Natural killer cell treated with Interleukin-12 subunit alpha and Interleukin-12 subunit beta and Interleukin-15 and Interleukin-18, amount 100 ng/mL, for 72 hours (primary cell): ENCODE data around the gene ENTPD1. TPM values are rescaled to one million over a fixed set of nuclear protein-coding genes. Genes with fewer than 3 reads are reported as not detected.

ENCODE experiments used
- ATAC-seq, 2 donors: fragments of 150-1000 bp; cut with Tn5 transposase in 1 of 2; sonication (Bioruptor Pico), chemical (Tn5 transposase) in 1 of 2; 2 replicates each; pipeline ENCODE4 v1.10.0; 2021
- DNase-seq: peaks from one replicate; pipeline ENCODE4 v3.0.0; 2022; ENCODE audit warnings: low spot score
- H3K27ac Mint-ChIP-seq, 2 donors: 1 replicate in 1 of 2; 2 replicates in 1 of 2; pipeline ENCODE4 v1.8.0; 2022; ENCODE audit warnings: mixed read lengths in 2 of 2, mild to moderate bottlenecking in 1 of 2, moderate library complexity in 1 of 2
- H3K27me3 Mint-ChIP-seq, 2 donors: 1 replicate in 1 of 2; 2 replicates in 1 of 2; pipeline ENCODE4 v1.8.0; 2022; ENCODE audit warnings: mixed read lengths in 2 of 2
- H3K36me3 Mint-ChIP-seq: one replicate; pipeline ENCODE4 v1.8.0; 2022; ENCODE audit warnings: mixed read lengths
- H3K4me1 Mint-ChIP-seq, 2 donors: 1 replicate in 1 of 2; 2 replicates in 1 of 2; pipeline ENCODE4 v1.8.0; 2022; ENCODE audit warnings: low read depth in 2 of 2, mixed read lengths in 2 of 2, mild to moderate bottlenecking in 1 of 2
- H3K4me3 Mint-ChIP-seq: one replicate; pipeline ENCODE4 v1.8.0; 2022; ENCODE audit warnings: mixed read lengths
- H3K9me3 Mint-ChIP-seq: 2 replicates; pipeline ENCODE4 v1.8.0; 2022; ENCODE audit warnings: mixed read lengths
- total RNA-seq, 2 donors: library from RNA; stranded (reverse); gene quantifications; one replicate each; pipeline ENCODE4 v1.2.3, GENCODE V29; 2022

The ENTPD1 gene
- total RNA-seq, 2 donors from 2014 or later, result 56.4 to 111 TPM

DNA sequence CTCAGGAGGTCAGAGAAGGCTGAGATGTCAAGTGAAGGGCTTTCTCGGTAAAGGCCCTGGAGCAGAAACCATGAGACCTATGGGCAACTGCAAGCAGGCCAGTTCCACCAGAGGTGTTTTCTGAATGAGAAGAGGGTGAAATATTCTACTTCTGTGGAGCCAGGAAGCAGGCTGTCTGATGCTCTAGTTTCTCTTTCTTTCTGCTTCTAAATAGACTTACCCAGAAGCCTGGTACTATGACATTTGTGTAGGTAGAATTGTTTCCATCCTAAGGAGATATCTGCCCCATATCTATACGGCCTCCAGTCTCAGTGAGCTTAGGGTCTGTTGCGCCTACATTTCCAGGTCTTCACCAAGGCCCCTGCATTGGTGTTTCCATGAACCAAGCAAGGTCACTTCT lies 78.4 kb downstream of the ENTPD1 start:
- peaks cover 74 to 87% of the 10 kb centered on the region in 2 donors for H3K4me1 Mint-ChIP-seq
- H3K4me3 Mint-ChIP-seq, result peak overlapping the region; percentile 43
- H3K27me3 Mint-ChIP-seq, result no peaks in the 10 kb centered on the region
- peaks cover 20% of the 10 kb centered on the region for H3K36me3 Mint-ChIP-seq
- no peak for ATAC-seq
- H3K9me3 Mint-ChIP-seq, result no peaks in the 10 kb centered on the region
- no peak for DNase-seq
- peak overlapping the region; percentile 93 to 99 for H3K27ac Mint-ChIP-seq

DNA sequence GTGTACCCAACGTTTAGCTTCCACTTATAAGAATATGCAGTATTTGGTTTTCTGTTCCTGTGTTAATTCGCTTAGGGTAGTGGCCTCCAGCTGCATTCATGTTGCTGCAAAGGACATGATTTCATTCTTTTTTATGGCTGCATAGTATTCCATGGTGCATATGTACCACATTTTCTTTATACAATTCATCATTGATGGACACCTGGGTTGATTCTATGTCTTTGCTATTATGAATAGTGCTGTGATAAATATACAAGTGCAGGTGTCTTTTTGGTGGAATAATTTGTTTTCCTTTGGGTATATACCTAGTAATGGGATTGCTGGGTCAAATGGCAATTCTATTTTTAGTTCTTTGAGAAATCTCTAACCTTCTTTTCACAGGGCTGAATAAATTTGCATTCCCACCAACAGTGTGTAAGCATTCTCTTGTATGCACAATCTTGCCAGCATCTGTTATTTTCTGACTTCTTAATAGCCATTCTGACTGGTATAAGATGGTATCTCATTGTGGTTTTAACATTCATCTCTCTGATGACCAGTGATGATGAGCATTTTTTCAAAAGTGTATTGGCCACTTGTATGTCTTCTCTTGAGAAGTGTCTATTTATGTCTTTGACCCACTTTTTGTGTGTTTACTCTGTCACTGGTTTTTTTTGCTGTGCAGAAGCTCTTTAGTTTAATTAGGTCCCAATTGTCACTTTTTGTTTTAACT lies 79.3 kb downstream of the ENTPD1 start:
- Mint-ChIP-seq H3K9me3 (no peaks in the 10 kb centered on the region), H3K4me1 (peaks cover 74 to 91% of the 10 kb centered on the region in 2 donors)

DNA sequence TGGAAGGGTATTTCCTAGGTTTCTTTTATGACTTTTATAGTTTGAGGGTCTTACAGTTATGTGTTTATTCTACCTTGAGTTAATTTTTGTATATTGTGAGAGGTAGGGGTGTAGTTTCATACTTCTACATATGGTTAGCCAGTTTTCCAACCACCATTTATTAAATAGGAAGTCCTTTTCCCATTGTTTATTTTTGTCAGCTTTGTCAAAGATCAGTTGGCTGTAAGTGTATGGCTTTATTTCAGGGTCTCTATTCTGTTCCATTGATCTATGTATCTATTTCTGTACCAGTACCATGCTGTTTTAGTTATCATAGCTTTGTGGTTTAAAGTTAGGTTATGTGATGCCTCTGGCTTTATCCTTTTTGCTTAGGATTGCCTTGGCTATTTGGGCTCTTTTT lies 79.9 kb downstream of the ENTPD1 start:
- DNase-seq, result no peak
- peak overlapping the region; percentile 93 to 99 for H3K27ac Mint-ChIP-seq
- no peaks in the 10 kb centered on the region for H3K9me3 Mint-ChIP-seq
- peaks cover 72 to 91% of the 10 kb centered on the region in 2 donors for H3K4me1 Mint-ChIP-seq
- H3K4me3 Mint-ChIP-seq, result peak overlapping the region; percentile 43
- H3K36me3 Mint-ChIP-seq, result peaks cover 18% of the 10 kb centered on the region
- ATAC-seq, result no peak
- H3K27me3 Mint-ChIP-seq, result no peaks in the 10 kb centered on the region

More for the DNA sequence above, 79.3 kb downstream of the ENTPD1 start:
- DNase-seq (no peak), ATAC-seq (peak in 1 of 2 donors; percentile 21)
- Mint-ChIP-seq H3K27me3 (no peaks in the 10 kb centered on the region), H3K27ac (peak overlapping the region; percentile 93 to 99), H3K4me3 (peak overlapping the region; percentile 43), H3K36me3 (peaks cover 19% of the 10 kb centered on the region)

GRCh38 chr10:95836610-95837355 lies 80.8 kb downstream of the ENTPD1 start:
- H3K36me3 Mint-ChIP-seq, result peaks cover 18% of the 10 kb centered on the region

GRCh38 chr10:95837356-95837776 lies 81.4 kb downstream of the ENTPD1 start:
- no peaks in the 10 kb centered on the region for H3K9me3 Mint-ChIP-seq
- DNase-seq, result no peak
- H3K4me1 Mint-ChIP-seq, result peaks cover 64 to 86% of the 10 kb centered on the region in 2 donors
- no peak for ATAC-seq
- peak overlapping the region; percentile 30 for H3K4me3 Mint-ChIP-seq
- peaks cover 18% of the 10 kb centered on the region for H3K36me3 Mint-ChIP-seq
- no peaks in the 10 kb centered on the region for H3K27me3 Mint-ChIP-seq
- peak overlapping the region; percentile 93 to 99 for H3K27ac Mint-ChIP-seq

More at GRCh38 chr10:95836610-95837355, 80.8 kb downstream of the ENTPD1 start:
- Mint-ChIP-seq H3K4me1 (peaks cover 67 to 88% of the 10 kb centered on the region in 2 donors), H3K27me3 (no peaks in the 10 kb centered on the region), H3K4me3 (peak overlapping the region; percentile 19), H3K9me3 (no peaks in the 10 kb centered on the region), H3K27ac (peak overlapping the region; percentile 93 to 99)
- ATAC-seq (no peak), DNase-seq (no peak)

DNA sequence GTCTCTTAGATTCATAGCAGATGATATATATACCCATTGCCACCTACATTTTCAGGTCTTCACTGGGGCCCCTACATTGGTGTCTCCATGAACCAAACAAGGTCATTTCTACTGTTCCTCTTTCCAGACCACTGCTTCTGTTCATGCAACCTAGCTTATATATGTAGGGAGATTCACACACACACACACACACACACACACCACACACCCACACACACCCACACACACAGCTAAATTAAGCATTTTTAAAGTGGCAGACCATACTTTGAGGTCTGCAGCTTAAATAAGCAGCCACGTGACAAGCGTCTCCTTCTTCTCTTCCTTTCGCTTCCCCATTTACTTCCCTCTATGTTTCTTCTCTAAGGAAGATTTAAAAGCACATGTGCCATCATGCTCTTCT lies 81.8 kb downstream of the ENTPD1 start:
- DNase-seq, result no peak
- Mint-ChIP-seq H3K4me1 (peaks cover 61 to 83% of the 10 kb centered on the region in 2 donors), H3K4me3 (peak overlapping the region; percentile 30), H3K27ac (peak overlapping the region; percentile 93 to 99), H3K9me3 (no peaks in the 10 kb centered on the region), H3K36me3 (peaks cover 18% of the 10 kb centered on the region), H3K27me3 (no peaks in the 10 kb centered on the region)
- no peak for ATAC-seq

DNA sequence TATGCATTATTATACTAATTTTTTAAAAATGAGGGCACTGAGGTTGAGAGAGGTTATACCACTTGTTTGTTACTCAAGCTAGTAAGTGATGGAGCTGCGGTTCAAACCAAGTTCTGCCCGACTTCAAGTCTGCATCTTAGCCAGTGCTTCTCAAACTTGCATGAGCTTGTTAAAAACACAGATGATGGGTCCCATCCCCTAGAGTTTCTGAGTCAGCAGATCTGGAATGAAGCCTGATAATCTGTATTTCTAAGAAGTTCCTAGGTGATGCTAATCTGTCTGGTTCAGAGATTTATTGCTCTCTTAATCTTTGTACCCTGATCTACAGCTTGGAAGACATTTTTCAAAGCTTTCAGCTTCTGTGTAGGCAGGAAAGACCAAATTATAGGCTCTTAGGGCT lies 84.2 kb downstream of the ENTPD1 start:
- Mint-ChIP-seq H3K27me3 (no peaks in the 10 kb centered on the region), H3K4me1 (peaks cover 56 to 69% of the 10 kb centered on the region in 2 donors), H3K9me3 (no peaks in the 10 kb centered on the region), H3K36me3 (peaks cover 16% of the 10 kb centered on the region), H3K4me3 (peak overlapping the region; percentile 43), H3K27ac (peak overlapping the region; percentile 64 to 93)
- DNase-seq (no peak), ATAC-seq (no peak)

GRCh38 chr10:95840681-95841080 lies 84.7 kb downstream of the ENTPD1 start:
- ATAC-seq, result no peak
- no peaks in the 10 kb centered on the region for H3K9me3 Mint-ChIP-seq
- DNase-seq, result no peak
- H3K4me1 Mint-ChIP-seq, result peaks cover 56 to 64% of the 10 kb centered on the region in 2 donors
- no peaks in the 10 kb centered on the region for H3K27me3 Mint-ChIP-seq
- peak overlapping the region; percentile 43 for H3K4me3 Mint-ChIP-seq
- H3K36me3 Mint-ChIP-seq, result peaks cover 11% of the 10 kb centered on the region
- H3K27ac Mint-ChIP-seq, result peak overlapping the region; percentile 64 to 93

- H3K9me3 Mint-ChIP-seq, result no peaks in the 10 kb centered on the region
- H3K4me3 Mint-ChIP-seq, result peak overlapping the region; percentile 30
- peaks cover 49 to 53% of the 10 kb centered on the region in 2 donors for H3K4me1 Mint-ChIP-seq
- peak; percentile 54 to 57 for ATAC-seq
- peak overlapping the region; percentile 64 to 93 for H3K27ac Mint-ChIP-seq
- peaks cover 10% of the 10 kb centered on the region for H3K36me3 Mint-ChIP-seq
- no peak for DNase-seq
- no peaks in the 10 kb centered on the region for H3K27me3 Mint-ChIP-seq
These were observed 85.9 kb downstream of the ENTPD1 start for GRCh38 chr10:95841661-95842498.

- Mint-ChIP-seq H3K4me1 (peaks cover 19 to 23% of the 10 kb centered on the region in 2 donors), H3K36me3 (no peaks in the 10 kb centered on the region)
These were observed 89.4 kb downstream of the ENTPD1 start for GRCh38 chr10:95845411-95845810.

GRCh38 chr10:95847007-95847406 lies 91.0 kb downstream of the ENTPD1 start:
- H3K4me1 Mint-ChIP-seq, result peaks cover 5 to 15% of the 10 kb centered on the region in 2 donors
- H3K27ac Mint-ChIP-seq, result no peak overlapping the region
- no peaks in the 10 kb centered on the region for H3K27me3 Mint-ChIP-seq
- no peak overlapping the region for H3K4me3 Mint-ChIP-seq
- ATAC-seq (no peak), DNase-seq (no peak)
- no peaks in the 10 kb centered on the region for H3K36me3 Mint-ChIP-seq
- no peaks in the 10 kb centered on the region for H3K9me3 Mint-ChIP-seq

More at GRCh38 chr10:95845411-95845810, 89.4 kb downstream of the ENTPD1 start:
- Mint-ChIP-seq H3K4me3 (no peak overlapping the region), H3K9me3 (no peaks in the 10 kb centered on the region), H3K27ac (peak overlapping the region; percentile 59 to 64), H3K27me3 (no peaks in the 10 kb centered on the region)
- no peak for DNase-seq
- peak; percentile 68 to 77 for ATAC-seq

GRCh38 chr10:95848841-95849240 lies 92.9 kb downstream of the ENTPD1 start:
- H3K36me3 Mint-ChIP-seq, result no peaks in the 10 kb centered on the region
- no peak for DNase-seq
- H3K27ac Mint-ChIP-seq, result no peak overlapping the region
- no peaks in the 10 kb centered on the region for H3K27me3 Mint-ChIP-seq
- H3K4me3 Mint-ChIP-seq, result no peak overlapping the region
- H3K4me1 Mint-ChIP-seq, result peaks cover 0 to 11% of the 10 kb centered on the region in 2 donors
- ATAC-seq, result no peak
- no peaks in the 10 kb centered on the region for H3K9me3 Mint-ChIP-seq

DNA sequence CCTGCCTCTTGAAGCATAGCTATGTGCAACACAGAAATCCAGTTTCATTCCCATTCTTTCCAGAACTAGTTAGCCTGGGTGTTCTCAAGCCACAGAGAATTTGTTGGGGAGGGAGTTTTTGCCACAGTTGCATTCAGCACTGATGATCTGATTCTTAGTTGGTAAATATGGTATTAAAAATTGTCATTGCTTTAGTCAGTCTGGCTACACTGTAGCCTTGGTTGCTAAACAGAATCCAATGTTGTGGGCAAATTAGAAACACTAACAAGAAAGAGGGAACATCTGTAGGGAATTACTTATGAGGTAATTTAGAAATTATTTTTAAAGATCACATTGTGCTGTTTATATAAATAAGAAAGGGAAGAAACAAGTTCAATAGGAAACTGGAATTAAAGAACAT lies 94.8 kb downstream of the ENTPD1 start:
- H3K36me3 Mint-ChIP-seq, result peaks cover 1% of the 10 kb centered on the region
- peaks cover 6% of the 10 kb centered on the region for H3K9me3 Mint-ChIP-seq
- H3K27me3 Mint-ChIP-seq, result peaks cover 0 to 5% of the 10 kb centered on the region in 2 donors
- no peak overlapping the region for H3K27ac Mint-ChIP-seq
- ATAC-seq, result no peak
- peaks cover 0 to 4% of the 10 kb centered on the region in 2 donors for H3K4me1 Mint-ChIP-seq
- no peak for DNase-seq
- no peak overlapping the region for H3K4me3 Mint-ChIP-seq
